GM19238 (cell line): ENCODE results near the gene LIPK.
"Not testable (repeated sequence)": the region's sequence is repeated elsewhere in the genome, so short reads cannot be mapped to it uniquely, and the experiment has no call there.

Experiments used
- DNase-seq: peaks from one replicate; pipeline ENCODE4 v3.0.0; 2011; ENCODE audit warnings: low spot score; ENCODE audit not compliant: insufficient read length

The LIPK gene

DNA sequence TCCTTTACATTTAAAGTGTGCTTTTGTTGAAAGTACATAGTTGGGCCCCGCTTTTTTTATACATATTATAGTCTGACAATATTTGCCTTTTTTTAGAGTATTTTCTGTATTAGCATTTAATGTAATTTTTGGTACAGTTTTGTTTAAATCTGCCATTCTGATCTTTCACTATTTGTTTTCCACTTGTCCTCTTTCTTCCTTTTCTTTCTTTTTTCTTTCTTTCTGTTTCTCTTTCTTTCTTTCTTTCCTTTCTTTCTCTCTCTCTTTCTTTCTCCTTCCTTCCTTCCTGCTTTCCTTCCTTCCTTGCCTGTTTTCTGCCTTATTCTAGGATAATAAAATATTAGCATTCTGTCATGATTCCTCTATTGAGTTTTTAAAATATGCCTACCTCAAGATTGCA, 9.5 kb downstream of the LIPK start:
- DNase-seq: no peak

DNA sequence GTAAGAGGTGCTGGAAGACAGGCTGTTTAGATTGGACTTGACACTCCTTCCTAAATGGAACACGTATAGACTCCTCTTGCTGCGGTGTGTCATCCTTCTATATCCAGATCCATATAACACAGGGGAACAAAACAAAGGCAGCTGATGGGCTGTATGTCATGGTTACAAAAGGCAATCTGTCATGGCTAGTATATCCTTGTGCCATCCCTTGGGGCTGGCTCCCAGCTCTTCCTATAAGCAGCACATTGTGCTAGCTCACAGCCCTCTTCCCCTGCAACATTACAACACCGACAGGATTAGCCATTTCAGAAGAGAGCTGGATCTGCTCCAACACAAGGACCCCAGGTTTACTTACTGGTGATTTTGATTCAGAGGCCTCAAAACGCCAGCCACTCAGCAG, 15.3 kb downstream of the LIPK start:
- DNase-seq: no peak

DNA sequence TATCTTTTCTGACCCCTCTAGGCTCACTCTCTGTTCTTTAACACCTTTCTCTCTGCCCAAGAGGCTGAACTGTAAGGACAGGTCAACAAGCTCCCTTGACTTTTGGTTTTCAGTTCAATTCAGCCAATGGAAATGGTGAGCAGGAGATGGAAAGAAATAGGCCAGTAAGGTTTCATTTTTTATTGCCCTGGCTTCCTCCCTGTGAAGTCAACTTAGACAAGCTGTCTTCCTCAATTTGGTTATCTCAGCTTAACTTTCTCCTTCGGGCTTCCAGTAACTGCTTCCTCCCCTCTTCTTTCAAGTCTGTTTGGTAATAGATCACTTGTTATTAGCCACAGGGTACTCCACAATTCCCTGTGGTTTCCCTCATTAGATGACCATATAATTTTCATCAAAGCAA, 19.7 kb downstream of the LIPK start:
- no peak for DNase-seq

DNA sequence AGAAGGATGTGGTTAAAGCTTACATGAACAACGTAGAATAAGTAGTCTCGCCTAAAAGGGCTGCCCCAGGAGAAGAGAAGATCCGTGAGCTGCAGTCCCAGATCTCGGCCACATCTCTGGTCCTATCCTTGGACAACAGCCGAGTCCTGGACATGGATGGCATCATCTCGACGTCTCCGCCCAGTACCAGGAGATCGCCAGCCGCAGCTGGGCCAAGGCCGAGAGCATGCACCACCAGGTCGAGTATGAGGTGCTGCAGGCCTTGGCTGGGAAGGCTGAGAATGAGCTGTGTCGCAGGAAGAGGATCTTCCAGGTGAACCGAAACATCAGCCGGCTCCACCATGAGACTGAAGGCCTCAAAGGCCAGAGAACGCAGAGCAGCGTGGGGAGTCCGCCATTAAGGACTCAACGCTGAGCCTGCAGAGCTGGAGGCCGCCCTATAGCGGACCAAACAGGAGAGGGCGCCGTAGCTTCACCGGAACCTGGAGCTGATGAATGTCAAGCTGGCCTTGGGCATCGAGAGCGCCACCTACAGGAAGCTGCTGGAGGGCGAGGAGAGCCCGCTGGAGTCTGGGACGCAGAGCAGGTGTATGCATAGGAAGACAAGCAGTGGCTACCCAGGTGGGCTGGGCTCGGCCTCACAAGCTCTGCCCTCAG, 22.2 kb downstream of the LIPK start:
- DNase-seq: no peak

DNA sequence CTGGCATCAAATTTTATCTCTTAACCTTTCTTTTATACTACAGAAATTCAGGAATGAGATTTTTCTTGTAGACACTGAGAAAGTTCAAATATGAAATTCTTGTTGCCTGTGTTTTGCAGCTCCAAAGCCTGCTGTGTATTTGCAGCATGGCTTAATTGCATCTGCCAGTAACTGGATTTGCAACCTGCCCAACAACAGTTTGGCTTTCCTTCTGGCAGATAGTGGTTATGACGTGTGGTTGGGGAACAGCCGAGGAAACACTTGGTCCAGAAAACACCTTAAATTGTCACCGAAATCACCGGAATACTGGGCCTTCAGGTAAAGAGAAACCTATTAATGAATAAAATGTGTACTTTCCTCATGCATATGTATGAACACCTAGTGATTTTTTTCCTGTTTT, 24.8 kb downstream of the LIPK start:
- DNase-seq: no peak

DNA sequence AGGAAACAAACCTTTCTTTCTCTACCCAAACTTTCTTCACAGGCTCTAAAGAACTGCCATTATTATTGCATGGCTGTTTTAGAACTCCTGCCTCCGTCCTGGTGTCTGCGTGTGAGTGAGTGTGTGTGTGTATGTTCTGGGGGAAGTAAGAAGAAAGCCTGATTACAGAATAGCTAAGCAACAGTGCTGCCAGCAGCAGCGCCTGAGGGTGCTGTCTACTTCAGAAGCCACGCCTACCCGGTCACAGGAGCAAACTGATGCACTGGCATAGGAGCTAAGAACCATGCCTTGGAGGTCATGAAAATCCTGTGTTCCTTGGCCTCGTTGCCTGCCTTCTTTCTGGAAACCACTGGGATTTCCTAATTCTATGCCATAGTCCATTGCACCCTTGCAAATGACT, 25.2 kb downstream of the LIPK start:
- DNase-seq: no peak

DNA sequence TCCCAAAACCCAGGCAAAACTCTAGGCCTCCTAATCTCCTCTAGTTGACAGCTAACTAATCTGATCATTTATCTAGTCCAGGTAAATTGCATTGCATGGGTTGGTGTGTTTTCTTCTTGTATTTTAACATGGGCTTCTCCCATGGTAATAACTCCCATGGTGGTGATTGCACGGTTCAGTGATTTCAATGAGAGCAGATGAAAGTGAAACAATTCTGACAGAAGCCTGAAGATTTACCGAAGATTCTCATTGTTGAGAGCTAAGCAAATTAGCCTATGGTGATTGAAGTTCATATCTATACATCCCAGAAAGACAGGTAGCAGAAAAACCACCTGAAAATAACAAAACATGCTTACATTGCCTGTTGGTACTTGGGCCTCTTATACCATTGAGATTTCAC, 27.2 kb downstream of the LIPK start:
- no peak for DNase-seq

DNA sequence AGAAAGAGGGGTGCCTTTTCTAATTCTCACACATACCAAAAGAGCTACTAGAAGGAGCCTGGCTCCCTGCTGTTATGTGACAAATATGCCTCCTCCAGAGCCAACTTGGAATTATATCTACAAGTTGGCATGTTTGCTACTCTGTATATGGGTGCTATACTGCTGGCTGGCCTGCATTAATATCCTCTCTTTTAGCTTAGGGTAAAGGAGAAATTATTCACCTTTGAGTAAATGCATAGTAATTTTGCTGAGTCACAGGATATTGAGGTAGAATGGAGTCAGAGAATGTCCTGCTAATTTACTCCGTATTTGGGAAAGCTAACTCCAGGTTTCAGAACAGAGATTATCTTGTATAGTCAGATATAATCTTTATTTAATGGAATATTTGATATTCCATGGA, 29.6 kb downstream of the LIPK start:
- no peak for DNase-seq

DNA sequence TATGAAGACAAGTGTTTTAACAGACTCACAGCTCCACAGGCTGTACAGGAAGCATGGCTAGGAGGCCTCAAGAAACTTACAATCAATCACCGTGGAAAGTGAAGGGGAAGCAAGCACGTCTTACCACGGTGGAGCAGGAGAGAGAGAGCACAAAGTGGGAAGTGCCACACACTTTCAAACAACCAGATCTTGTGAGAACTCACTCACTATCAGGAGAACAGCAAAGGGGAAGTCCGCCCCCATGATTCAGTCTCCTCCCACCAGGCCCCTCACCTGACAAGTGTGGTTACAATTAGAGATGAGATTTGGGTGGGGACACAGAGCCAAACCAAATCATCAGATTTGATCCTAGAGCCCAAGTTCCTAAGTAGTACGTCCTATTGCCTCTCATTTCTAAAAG, 35.9 kb downstream of the LIPK start:
- DNase-seq: not testable (repeated sequence)

DNA sequence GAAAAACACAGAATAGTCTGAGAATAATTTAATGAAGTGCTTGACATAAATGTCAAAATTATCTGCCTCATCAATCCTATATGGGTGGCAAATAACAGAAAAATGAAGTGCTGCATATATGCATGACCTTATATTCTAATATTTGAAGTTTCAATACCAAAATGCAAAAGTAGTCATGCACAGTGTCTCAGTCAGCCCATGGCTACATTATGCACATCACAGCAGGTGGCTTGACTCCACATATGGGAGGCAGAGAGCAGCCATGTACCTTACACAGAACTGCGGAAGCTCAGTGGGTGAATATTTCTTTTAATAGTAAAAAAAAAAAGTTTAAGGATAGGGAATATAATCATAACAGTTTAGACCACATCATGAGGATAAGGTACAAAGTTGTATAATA, 36.4 kb downstream of the LIPK start:
- no peak for DNase-seq

DNA sequence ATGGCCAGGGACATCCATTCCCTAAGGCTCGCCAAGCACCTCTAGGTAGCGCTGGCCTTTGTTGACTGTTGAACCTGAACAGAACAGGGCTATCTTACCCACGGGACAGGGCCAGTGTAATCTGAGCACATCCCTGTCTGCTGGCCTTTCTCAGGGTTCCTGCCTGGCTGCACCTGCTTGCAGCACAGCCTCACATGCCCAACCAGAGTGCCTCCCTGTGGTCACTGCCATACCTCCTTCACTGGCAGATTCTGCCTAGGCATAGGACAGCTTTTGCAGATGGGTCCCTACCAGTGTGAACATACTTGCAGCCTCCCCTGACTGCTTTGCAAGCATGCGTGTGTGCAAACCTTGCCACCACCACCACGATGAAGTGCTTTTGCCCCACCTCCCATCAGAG, 38.0 kb downstream of the LIPK start:
- no peak for DNase-seq

DNA sequence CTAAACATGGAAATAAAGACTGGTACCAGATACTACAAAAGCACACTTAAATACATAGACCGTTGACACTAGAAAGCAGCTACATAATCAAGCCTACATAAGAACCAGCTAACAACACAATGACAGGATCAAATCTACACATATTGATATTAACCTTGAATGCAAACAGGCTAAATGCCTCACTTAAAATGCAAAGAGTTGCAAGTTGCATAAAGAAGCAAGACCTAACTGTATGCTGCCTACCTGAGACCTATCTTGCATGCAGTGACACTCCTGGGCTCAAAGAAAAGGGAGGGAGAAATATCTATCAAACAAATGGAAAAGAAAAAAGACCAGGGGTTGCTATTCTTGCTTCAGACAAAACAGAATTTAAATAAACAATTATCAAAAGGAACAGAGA, 39.6 kb downstream of the LIPK start:
- no peak for DNase-seq

DNA sequence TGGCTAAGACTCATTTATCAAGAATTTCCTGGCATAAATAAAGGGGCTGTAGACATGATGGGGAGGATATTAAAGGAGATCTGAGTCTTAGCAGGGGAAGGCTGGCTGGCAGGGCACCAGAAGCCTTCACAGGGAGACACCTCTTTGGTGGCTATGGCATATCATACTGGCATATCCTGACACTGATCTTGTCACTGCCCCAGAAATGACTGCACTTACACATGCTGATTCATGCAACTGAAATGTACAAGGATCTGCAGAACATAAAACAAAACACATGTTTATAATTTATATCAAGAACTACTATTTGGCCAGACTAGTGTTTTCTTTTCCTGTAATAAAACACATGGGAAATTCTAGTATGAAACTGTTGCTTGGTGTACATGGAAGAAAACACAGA, 48.2 kb downstream of the LIPK start:
- no peak for DNase-seq

DNA sequence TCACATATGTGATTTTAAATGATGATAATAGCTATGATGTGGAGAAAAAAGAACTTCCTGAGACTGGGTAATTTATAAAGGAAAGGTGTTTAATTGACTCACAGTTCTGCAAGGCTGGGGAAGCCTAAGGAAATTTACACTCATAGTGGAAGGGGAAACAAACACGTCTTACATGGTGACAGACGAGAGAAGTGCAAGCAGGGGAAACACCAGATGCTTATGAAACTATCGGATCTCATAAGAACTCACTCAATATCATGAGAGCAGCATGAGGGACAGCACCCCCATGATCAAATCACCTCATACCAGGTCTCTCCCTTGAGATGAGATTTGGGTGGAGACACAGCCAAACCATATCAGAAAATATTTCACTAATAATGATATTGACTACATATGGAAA, 49.7 kb downstream of the LIPK start:
- DNase-seq: no peak

DNA sequence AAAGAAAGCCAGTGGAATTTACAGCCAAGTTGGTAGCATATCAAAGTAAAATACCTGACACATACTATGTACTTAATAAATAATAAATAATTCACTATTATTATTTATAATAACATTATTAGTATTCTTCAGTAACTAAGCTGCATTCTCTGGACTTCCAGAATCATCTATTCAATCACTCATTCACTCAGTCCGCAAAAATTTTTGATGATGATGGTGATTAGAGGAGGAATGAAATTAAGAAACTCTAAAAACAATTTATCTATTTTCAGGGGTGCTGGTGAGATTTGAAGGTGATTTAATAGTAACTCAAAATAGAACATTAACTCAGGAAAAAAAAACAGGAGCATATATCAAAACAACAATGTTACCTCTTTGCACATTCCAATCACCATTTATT, 50.6 kb downstream of the LIPK start:
- DNase-seq: no peak

DNA sequence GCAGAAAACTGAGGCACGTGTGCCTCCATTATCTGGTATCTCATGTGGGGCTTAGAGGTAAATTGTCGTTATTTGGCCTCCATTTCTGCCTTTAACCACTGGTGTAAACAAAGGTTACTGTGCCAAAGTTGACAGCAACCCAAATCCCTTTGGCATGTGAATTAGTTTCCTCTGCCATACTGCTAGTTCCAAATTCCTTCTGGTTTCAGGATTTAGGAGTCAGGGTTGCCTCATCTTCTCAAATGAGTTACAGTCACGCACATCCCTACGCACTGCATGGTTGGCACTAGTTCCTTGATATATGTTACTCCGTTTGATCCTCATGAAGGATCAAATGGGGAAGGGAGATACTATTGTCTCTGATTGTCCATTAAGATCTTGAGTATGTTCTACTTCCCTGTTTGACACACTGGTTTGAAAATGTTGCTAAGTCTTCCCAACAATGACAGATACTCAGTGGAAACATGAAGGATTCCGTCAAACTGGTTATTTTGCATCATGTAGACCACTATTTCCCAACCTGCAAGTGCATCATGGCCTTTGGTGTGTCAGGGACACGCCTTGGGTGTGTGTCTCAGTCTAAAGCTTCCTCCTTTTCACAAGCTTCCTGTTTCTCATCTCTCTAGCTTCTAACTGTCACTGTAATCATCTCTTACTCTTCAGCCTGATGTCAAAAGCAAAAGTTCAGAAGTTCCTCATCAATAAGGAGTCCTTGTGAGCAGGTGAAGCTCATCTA, 53.5 kb downstream of the LIPK start, which contains the start of gene LIPN:
Gene LIPN, plus strand, starts transcription at position 655 of the 736 bp plus-strand sequence. CDS start 1,386 bp downstream, outside the sequence.
- no peak for DNase-seq

DNA sequence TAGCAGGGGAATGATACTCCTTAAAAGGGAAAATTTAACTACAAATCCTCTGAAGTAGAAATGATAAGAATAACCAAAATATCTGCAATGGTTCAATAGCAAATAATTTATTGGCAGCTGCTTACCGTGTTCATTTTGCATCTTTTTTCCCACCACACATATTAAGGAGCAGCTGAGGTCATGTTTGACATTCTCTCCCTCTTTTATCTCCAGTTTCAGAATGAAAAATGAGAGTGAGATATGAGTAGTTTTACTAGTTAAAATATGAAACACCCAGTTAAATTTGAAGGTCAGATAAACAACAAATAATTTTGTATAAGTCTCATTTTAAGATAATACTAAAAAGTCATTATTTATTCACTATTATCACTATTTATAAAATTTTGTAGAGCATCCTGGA, 56.9 kb downstream of the LIPK start:
- DNase-seq: no peak

DNA sequence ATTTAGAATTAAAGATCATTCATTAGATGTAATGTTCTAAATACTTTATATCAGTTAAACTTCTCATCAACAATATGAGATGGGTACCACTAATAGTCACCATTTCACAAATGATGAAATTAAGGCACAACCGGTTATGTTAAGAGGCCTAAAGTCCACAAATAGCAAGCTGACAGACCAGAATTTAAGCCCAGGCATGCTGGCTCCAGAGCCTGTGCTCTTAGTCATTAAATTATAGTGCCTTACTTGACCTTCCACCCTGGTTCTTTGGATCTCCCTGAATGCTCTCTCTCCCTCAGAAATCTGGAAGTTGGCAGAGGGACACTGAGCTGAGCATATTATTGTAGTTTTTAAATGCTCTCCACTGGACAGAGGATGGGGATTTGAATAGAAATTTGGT, 57.4 kb downstream of the LIPK start:
- no peak for DNase-seq

DNA sequence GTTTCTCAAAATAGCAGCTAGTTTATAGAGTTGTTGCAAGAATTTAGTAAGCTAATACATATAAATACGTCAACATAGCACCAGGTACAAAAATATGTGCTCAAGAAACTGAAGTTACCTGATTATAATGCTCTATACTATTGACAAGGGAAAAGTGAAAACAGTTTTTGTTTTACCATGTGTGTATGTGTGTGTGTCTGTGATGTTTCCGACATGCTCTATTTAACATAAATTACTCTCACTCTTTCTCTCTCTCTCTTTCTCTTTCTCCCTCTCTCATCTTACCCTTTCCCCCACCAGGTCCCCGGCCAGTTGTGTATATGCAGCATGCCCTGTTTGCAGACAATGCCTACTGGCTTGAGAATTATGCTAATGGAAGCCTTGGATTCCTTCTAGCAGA, 58.1 kb downstream of the LIPK start:
- no peak for DNase-seq

DNA sequence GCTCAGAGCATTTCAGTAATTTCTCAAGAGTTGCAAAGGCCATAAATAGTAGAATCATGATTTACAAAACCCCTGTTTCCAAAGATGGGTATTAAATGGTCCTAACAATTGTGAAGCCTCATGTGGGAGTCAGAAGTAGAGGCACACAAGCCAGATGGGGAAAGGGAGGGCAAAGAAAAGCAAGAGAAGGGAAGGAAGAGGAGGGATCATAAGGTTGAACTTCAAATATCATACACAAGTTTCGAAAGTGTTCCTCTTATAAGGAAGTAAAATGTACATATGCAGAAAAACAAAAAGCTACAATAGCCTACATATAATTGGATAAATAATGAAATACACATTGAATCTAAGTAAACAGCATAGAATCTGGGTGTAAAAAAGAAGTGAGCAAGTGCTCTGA, 59.8 kb downstream of the LIPK start:
- DNase-seq: no peak

DNA sequence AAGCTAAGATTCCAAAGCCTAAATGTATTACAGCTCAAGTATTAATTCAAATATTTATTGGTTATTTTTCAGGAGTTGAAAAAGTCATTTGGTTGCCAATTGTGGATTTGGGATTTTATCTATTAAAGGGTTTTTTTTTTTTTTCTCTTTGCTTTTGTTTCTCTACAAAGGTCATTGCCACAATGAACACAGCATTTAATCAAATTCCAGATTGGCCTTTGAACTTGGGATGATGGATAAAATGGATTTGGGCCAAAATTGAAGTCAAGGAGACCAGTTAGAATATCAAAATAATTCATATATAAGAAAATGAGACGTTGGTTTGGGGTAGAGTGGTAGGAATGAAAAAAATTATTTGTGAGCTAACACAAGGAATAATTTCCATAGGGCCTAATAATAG, 63.3 kb downstream of the LIPK start:
- no peak for DNase-seq

DNA sequence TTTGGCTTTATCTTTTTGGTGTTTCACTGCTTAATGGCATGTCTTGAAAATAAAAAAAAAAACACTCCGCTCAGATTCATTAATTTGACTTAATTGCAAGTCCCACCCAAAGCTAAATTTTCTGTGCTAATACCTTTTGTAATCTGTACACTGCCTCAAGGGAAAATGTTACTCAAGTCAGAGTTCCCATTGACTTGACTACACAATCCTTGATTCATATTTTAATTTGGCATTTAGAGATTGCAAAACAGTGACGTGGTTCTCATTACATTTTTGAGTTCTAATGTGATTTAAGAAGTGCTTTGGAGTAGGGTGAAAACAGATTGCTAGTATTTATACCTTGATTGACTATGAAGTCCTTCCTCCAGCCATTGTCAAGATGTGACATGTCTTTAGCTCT, 75.2 kb downstream of the LIPK start:
- no peak for DNase-seq

DNA sequence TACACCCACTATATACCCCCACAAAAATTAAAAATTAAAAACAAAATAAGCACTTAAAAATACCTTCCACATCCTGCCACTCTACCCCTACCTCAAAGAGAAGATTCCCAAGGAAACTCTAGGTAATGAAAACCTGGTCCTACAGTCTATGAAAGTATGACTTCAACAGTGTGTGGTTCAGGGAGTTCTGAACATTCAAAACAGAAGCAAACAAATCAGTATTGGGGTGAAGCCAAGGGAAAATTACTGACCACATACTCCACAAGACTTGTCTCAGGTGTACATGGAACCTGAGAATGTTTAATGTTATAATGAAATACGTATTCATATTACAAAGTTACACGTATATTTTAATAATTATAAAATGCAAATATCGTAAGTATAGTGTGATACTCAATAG, 76.2 kb downstream of the LIPK start:
- no peak for DNase-seq
